Neural progenitor cell (in vitro differentiated cells): ENCODE measurements around the gene IQCC. TPM values are rescaled to one million over a fixed set of nuclear protein-coding genes. Genes with fewer than 3 reads are reported as not detected.

Source experiments
- DNase-seq: peaks from one replicate; pipeline ENCODE4 v3.0.0-alpha.2; 2016; ENCODE audit warnings: low spot score
- H2AFZ ChIP-seq: fragments of 200-600 bp; sonication (generic); replicated peaks from 2 replicates; pipeline ENCODE4 v1.6.1; 2016; ENCODE audit warnings: antibody characterized with exemption
- H3F3A ChIP-seq: fragments of 200-600 bp; sonication (generic); 2 replicates; pipeline ENCODE4 v1.6.1; 2016; ENCODE audit warnings: antibody characterized with exemption, low read depth
- H3K27ac ChIP-seq: fragments of 200-600 bp; sonication (generic); 2 replicates; pipeline ENCODE4 v1.5.1; 2016; ENCODE audit warnings: mild to moderate bottlenecking
- H3K27me3 ChIP-seq: fragments of 200-600 bp; sonication (generic); 2 replicates; pipeline ENCODE4 v1.6.1; 2016; ENCODE audit warnings: mild to moderate bottlenecking, moderate library complexity
- H3K36me3 ChIP-seq: fragments of 200-600 bp; sonication (generic); 2 replicates; pipeline ENCODE4 v1.5.1; 2016
- H3K4me1 ChIP-seq: fragments of 200-600 bp; sonication (generic); 2 replicates; pipeline ENCODE4 v1.6.1; 2016; ENCODE audit warnings: mixed run types
- H3K4me2 ChIP-seq: fragments of 200-600 bp; sonication (generic); 2 replicates; pipeline ENCODE4 v1.6.1; 2016
- H3K4me3 ChIP-seq: fragments of 200-600 bp; sonication (generic); 2 replicates; pipeline ENCODE4 v1.5.1; 2016
- H3K79me2 ChIP-seq: fragments of 200-600 bp; sonication (generic); 2 replicates; pipeline ENCODE4 v1.6.1; 2016; ENCODE audit warnings: low read depth
- H3K9ac ChIP-seq: fragments of 200-600 bp; sonication (generic); 2 replicates; pipeline ENCODE4 v1.6.1; 2016
- H3K9me3 ChIP-seq: fragments of 200-600 bp; sonication (generic); 2 replicates; pipeline ENCODE4 v1.5.1; 2016; ENCODE audit warnings: low read depth
- H4K20me1 ChIP-seq: fragments of 200-600 bp; sonication (generic); 2 replicates; pipeline ENCODE4 v1.6.1; 2016; ENCODE audit warnings: low read depth
- H3K27ac Mint-ChIP-seq: 3 replicates; pipeline ENCODE4 v1.8.0; 2021; ENCODE audit warnings: mixed read lengths
- H3K27me3 Mint-ChIP-seq: 2 replicates; pipeline ENCODE4 v1.8.0; 2022; ENCODE audit warnings: low read depth, mild to moderate bottlenecking, inconsistent platforms, moderate library complexity, mixed read lengths; ENCODE audit not compliant: insufficient read depth
- H3K36me3 Mint-ChIP-seq: 3 replicates; pipeline ENCODE4 v1.8.0; 2021; ENCODE audit warnings: mixed read lengths
- H3K4me1 Mint-ChIP-seq: 3 replicates; pipeline ENCODE4 v1.8.0; 2021; ENCODE audit warnings: mixed read lengths
- H3K4me3 Mint-ChIP-seq: 3 replicates; pipeline ENCODE4 v1.8.0; 2021; ENCODE audit warnings: mild to moderate bottlenecking, moderate library complexity, mixed read lengths
- H3K9me3 Mint-ChIP-seq: 3 replicates; pipeline ENCODE4 v1.8.0; 2020; ENCODE audit warnings: mixed read lengths
- EZH2 ChIP-seq: fragments of 200-600 bp; sonication (generic); IDR thresholded peaks from 2 replicates; pipeline ENCODE4 v1.6.1; 2017; ENCODE audit warnings: antibody characterized with exemption, mild to moderate bottlenecking, moderate library complexity
- EZH2phosphoT487 ChIP-seq: fragments of 200-600 bp; sonication (generic); IDR thresholded peaks from 2 replicates; pipeline ENCODE4 v1.6.1; 2017; ENCODE audit warnings: antibody characterized with exemption
- total RNA-seq: library from RNA; depleted of rRNA; stranded (reverse); fragments of >200 nt; gene quantifications from 2 replicates; pipeline ENCODE4 v1.2.3, GENCODE V29; 2015; ENCODE audit warnings: low replicate concordance
- TF ChIP-seq, protein P1 (sequence below): fragments of 200-600 bp; sonication (generic); IDR thresholded peaks from 2 replicates; pipeline ENCODE4 v1.5.1; 2017; ENCODE audit warnings: antibody characterized with exemption, mild to moderate bottlenecking

Gene IQCC
- total RNA-seq, 1 donor from 2014 or later: 5.8 TPM

DNA sequence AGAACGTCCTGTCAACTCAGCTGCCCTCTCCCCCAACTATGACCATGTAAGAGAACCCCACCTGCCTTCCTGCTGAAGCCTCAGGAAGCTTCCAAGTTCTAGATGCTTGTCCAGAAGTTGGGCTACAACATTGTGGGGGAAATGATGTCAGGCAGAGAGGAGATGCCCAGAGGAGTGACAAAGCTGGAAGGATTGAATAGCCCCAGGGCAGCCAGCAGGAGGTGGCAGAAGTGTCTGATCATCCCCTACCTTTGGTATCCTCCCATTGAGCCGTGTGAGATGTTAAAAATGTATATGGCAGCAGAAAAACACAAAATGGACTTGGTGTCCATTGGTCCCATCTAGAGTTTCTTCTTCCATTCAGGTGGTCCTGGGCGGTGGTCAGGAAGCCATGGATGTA, 23.3 kb downstream of the IQCC start:
- Histone ChIP-seq H4K20me1 (no peaks in the 10 kb centered on the region), H3K4me1 (peaks cover 3% of the 10 kb centered on the region), H3K9ac (no peak overlapping the region), H3K27me3 (no peaks in the 10 kb centered on the region), H3K9me3 (no peaks in the 10 kb centered on the region), H3K27ac (no peak overlapping the region), H3K36me3 (peaks cover 3% of the 10 kb centered on the region), H2AFZ (no peak overlapping the region), H3K4me2 (no peak overlapping the region), H3K79me2 (peaks cover 3% of the 10 kb centered on the region), H3F3A (peaks cover 18% of the 10 kb centered on the region), H3K4me3 (no peak overlapping the region)
- no peak for DNase-seq
- Mint-ChIP-seq H3K4me1 (peaks cover 10% of the 10 kb centered on the region), H3K36me3 (peaks cover 31% of the 10 kb centered on the region), H3K4me3 (no peak overlapping the region), H3K9me3 (no peaks in the 10 kb centered on the region), H3K27ac (no peak overlapping the region), H3K27me3 (peaks cover 2% of the 10 kb centered on the region)
- TF ChIP-seq, protein P1, sequence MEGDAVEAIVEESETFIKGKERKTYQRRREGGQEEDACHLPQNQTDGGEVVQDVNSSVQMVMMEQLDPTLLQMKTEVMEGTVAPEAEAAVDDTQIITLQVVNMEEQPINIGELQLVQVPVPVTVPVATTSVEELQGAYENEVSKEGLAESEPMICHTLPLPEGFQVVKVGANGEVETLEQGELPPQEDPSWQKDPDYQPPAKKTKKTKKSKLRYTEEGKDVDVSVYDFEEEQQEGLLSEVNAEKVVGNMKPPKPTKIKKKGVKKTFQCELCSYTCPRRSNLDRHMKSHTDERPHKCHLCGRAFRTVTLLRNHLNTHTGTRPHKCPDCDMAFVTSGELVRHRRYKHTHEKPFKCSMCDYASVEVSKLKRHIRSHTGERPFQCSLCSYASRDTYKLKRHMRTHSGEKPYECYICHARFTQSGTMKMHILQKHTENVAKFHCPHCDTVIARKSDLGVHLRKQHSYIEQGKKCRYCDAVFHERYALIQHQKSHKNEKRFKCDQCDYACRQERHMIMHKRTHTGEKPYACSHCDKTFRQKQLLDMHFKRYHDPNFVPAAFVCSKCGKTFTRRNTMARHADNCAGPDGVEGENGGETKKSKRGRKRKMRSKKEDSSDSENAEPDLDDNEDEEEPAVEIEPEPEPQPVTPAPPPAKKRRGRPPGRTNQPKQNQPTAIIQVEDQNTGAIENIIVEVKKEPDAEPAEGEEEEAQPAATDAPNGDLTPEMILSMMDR: no peak
- TF ChIP-seq EZH2phosphoT487: no peak
- TF ChIP-seq EZH2: no peak

DNA sequence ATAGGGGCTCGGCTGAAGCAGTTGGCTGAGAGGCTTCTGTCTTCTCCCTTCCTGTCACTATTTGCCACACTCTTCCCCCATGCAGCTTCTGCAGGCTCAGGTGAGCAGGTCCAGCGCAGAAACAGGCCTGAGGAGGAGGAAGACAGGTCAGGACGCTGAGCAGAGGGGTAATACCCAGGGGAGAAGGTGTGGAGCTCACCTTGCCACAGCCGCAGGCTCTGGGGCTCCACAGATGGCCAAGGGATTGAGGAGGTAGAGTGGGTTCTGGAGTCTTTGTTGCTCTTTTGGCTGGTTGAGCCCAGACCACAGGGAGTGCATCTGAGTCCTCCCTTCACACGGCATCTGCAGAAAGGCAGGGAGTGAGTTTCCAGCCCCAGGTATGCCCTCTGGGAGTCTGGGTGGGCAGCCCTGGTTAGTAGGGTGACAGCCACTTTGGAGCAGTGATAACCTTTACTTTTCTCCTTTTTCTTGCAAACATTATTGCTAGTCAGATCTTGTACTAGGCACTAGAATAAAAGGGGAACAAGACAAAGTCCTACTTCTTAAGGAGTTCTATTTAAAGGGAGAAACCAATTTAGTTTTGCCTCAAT, 26.5 kb downstream of the IQCC start:
- H3K27ac Mint-ChIP-seq: no peak overlapping the region
- peaks cover 3% of the 10 kb centered on the region for H3K36me3 ChIP-seq
- no peak overlapping the region for H3K4me3 ChIP-seq
- no peak for DNase-seq
- no peaks in the 10 kb centered on the region for H3K27me3 ChIP-seq
- H4K20me1 ChIP-seq: peaks cover 3% of the 10 kb centered on the region
- H3F3A ChIP-seq: peaks cover 18% of the 10 kb centered on the region
- peaks cover under 1% of the 10 kb centered on the region for H3K79me2 ChIP-seq
- H3K4me1 Mint-ChIP-seq: peaks cover 6% of the 10 kb centered on the region
- no peak overlapping the region for H3K4me2 ChIP-seq
- H3K27ac ChIP-seq: peak overlapping the region; percentile 53
- peaks cover 3% of the 10 kb centered on the region for H3K4me1 ChIP-seq
- no peaks in the 10 kb centered on the region for H3K9me3 Mint-ChIP-seq
- TF ChIP-seq EZH2 (no peak), EZH2phosphoT487 (no peak)
- TF ChIP-seq, protein P1: no peak
- peaks cover 22% of the 10 kb centered on the region for H3K36me3 Mint-ChIP-seq
- H2AFZ ChIP-seq: no peak overlapping the region
- no peak overlapping the region for H3K9ac ChIP-seq
- no peaks in the 10 kb centered on the region for H3K9me3 ChIP-seq
- H3K27me3 Mint-ChIP-seq: peaks cover 3% of the 10 kb centered on the region
- H3K4me3 Mint-ChIP-seq: no peak overlapping the region

DNA sequence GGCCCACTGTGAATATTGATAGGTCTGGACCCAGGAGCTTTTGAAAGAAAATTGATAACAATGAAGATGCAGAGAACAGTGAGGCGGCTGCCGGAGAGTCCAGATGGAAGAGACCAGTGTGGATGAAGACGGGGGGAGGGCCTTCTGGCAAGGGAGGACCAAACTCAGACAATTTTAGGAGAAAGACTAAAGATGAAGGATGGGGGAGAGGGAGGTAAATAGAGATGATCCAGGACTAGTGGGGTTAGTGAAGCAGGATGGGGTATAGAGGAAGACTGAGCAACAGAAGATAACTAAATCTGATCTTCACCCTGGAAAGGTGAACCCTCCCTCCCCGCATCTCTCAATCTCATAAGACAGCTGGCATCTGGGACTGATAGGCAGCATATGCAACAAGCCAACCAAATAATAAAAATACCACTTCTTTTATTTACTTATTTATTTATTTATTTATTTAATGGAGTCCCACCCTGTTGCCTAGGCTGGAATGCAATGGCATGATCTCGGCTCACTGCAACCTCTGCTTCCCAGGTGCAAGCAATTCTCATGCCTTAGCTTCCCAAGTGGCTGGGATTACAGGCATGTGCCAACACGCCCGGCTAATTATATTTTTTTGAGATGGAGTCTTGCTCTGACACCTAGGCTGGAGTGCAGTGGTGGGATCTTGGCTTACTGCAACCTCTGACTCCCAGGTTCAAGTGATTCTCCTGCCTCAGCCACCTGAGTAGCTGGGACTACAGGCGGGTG, 27.3 kb downstream of the IQCC start:
- Mint-ChIP-seq H3K4me3 (no peak overlapping the region), H3K4me1 (peaks cover 6% of the 10 kb centered on the region)
- H3K9ac ChIP-seq: no peak overlapping the region

More for the DNA sequence above, 27.3 kb downstream of the IQCC start:
- Mint-ChIP-seq H3K9me3 (no peaks in the 10 kb centered on the region), H3K27ac (peak overlapping the region; percentile 86), H3K36me3 (peaks cover 16% of the 10 kb centered on the region), H3K27me3 (peaks cover 3% of the 10 kb centered on the region)
- H3K9me3 ChIP-seq: no peaks in the 10 kb centered on the region
- no peak for DNase-seq
- H3F3A ChIP-seq: peaks cover 13% of the 10 kb centered on the region
- peaks cover 3% of the 10 kb centered on the region for H4K20me1 ChIP-seq
- peaks cover 8% of the 10 kb centered on the region for H3K79me2 ChIP-seq
- H3K27ac ChIP-seq: peak overlapping the region; percentile 53
- no peaks in the 10 kb centered on the region for H3K27me3 ChIP-seq
- H3K4me3 ChIP-seq: no peak overlapping the region
- no peak overlapping the region for H3K4me2 ChIP-seq
- peaks cover 3% of the 10 kb centered on the region for H3K4me1 ChIP-seq
- TF ChIP-seq, protein P1: no peak
- no peak for TF ChIP-seq EZH2
- TF ChIP-seq EZH2phosphoT487: no peak
- H3K36me3 ChIP-seq: peaks cover 3% of the 10 kb centered on the region
- no peak overlapping the region for H2AFZ ChIP-seq
